GM23338 (cell line): ENCODE measurements around the gene KPNA6.

Experiments used
- CREB1 ChIP-seq: fragments of 250-450 bp; sonication (Bioruptor Pico); IDR thresholded peaks from 2 replicates; pipeline ENCODE4 v1.5.0; 2020; ENCODE audit warnings: low read depth, mild to moderate bottlenecking, moderate library complexity
- EZH2 ChIP-seq: fragments of 200-600 bp; sonication (generic); IDR thresholded peaks from one replicate; pipeline ENCODE4 v1.8.0; 2017; ENCODE audit warnings: antibody characterized with exemption, mild to moderate bottlenecking, low read depth; ENCODE audit not compliant: unreplicated experiment
- EZH2phosphoT487 ChIP-seq: fragments of 200-600 bp; sonication (generic); IDR thresholded peaks from one replicate; pipeline ENCODE4 v1.8.1; 2018; ENCODE audit warnings: antibody characterized with exemption; ENCODE audit not compliant: unreplicated experiment
- JUNB ChIP-seq: IDR thresholded peaks from one replicate; pipeline ENCODE4 v1.6.1; 2016; ENCODE audit warnings: antibody characterized with exemption; ENCODE audit not compliant: unreplicated experiment
- NANOG ChIP-seq: IDR thresholded peaks from 2 replicates; pipeline ENCODE4 v1.6.1; 2016; ENCODE audit warnings: antibody characterized with exemption, borderline replicate concordance
- POLR2AphosphoS5 ChIP-seq: IDR thresholded peaks from 2 replicates; pipeline ENCODE4 v1.6.1; 2016; ENCODE audit warnings: antibody characterized with exemption, low read depth
- STAT1 ChIP-seq: IDR thresholded peaks from one replicate; pipeline ENCODE4 v1.6.1; 2016; ENCODE audit warnings: antibody characterized with exemption; ENCODE audit not compliant: unreplicated experiment
- ZNF114 ChIP-seq: fragments of 250-450 bp; sonication (Bioruptor Pico); IDR thresholded peaks from 2 replicates; pipeline ENCODE4 v1.5.0; 2020; ENCODE audit warnings: mild to moderate bottlenecking, moderate library complexity
- ZNF331 ChIP-seq: fragments of 250-450 bp; sonication (Bioruptor Pico); IDR thresholded peaks from 2 replicates; pipeline ENCODE4 v1.5.0; 2020; ENCODE audit warnings: low read depth, mild to moderate bottlenecking, moderate library complexity
- TF ChIP-seq, protein P1 (sequence below), 2 experiments: fragments of 200-600 bp in 1 of 2; sonication (generic) in 1 of 2; conservative IDR thresholded peaks; 2 replicates each; pipeline versions ENCODE4 v1.5.1 to v1.6.1; 2016 to 2017; ENCODE audit warnings: antibody characterized with exemption in 2 of 2, low read depth in 2 of 2, mild to moderate bottlenecking in 2 of 2, moderate library complexity in 1 of 2
- TF ChIP-seq, protein P2 (sequence below): IDR thresholded peaks from one replicate; pipeline ENCODE4 v1.6.1; 2018; ENCODE audit warnings: antibody characterized with exemption; ENCODE audit not compliant: unreplicated experiment
- TF ChIP-seq, protein P3 (sequence below): fragments of 250-450 bp; sonication (Bioruptor Pico); IDR thresholded peaks from 2 replicates; pipeline ENCODE4 v1.5.0; 2020; ENCODE audit warnings: mild to moderate bottlenecking, moderate library complexity
- TF ChIP-seq, protein P4 (sequence below): IDR thresholded peaks from 2 replicates; pipeline ENCODE4 v1.6.1; 2016; ENCODE audit warnings: antibody characterized with exemption

DNA sequence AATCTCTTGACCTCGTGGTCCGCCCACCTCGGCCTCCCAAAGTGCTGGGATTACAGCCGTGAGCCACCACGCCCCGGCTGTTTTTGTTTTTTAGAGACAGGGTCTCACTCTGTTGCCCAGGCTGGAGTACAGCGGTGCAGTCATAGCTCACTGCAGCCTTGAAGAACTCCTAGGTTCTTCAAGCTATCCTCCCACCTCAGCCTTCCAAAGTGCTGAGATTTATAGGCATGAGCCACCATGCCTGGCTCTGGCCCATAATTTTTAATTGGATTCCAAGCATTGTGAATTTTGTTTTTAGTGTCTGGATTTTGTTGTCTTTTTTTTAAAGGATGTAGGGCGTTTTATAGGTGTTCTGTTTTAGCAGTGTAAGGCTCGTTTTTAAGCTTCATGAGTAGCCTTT lies 43.0 kb downstream of the KPNA6 start:
- TF ChIP-seq, protein P1, sequence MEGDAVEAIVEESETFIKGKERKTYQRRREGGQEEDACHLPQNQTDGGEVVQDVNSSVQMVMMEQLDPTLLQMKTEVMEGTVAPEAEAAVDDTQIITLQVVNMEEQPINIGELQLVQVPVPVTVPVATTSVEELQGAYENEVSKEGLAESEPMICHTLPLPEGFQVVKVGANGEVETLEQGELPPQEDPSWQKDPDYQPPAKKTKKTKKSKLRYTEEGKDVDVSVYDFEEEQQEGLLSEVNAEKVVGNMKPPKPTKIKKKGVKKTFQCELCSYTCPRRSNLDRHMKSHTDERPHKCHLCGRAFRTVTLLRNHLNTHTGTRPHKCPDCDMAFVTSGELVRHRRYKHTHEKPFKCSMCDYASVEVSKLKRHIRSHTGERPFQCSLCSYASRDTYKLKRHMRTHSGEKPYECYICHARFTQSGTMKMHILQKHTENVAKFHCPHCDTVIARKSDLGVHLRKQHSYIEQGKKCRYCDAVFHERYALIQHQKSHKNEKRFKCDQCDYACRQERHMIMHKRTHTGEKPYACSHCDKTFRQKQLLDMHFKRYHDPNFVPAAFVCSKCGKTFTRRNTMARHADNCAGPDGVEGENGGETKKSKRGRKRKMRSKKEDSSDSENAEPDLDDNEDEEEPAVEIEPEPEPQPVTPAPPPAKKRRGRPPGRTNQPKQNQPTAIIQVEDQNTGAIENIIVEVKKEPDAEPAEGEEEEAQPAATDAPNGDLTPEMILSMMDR (conservative IDR thresholded peaks at IDR 0.05; ENCODE audit: low read depth in 2 of 2) = no peak
- TF ChIP-seq JUNB (no peak), POLR2AphosphoS5 (no peak), EZH2phosphoT487 (no peak), EZH2 (no peak), CREB1 (CRISPR knock-in tag) (no peak), ZNF331 (no peak), ZNF114 (CRISPR knock-in tag) (no peak), NANOG (no peak), STAT1 (no peak)
- TF ChIP-seq, protein P2, sequence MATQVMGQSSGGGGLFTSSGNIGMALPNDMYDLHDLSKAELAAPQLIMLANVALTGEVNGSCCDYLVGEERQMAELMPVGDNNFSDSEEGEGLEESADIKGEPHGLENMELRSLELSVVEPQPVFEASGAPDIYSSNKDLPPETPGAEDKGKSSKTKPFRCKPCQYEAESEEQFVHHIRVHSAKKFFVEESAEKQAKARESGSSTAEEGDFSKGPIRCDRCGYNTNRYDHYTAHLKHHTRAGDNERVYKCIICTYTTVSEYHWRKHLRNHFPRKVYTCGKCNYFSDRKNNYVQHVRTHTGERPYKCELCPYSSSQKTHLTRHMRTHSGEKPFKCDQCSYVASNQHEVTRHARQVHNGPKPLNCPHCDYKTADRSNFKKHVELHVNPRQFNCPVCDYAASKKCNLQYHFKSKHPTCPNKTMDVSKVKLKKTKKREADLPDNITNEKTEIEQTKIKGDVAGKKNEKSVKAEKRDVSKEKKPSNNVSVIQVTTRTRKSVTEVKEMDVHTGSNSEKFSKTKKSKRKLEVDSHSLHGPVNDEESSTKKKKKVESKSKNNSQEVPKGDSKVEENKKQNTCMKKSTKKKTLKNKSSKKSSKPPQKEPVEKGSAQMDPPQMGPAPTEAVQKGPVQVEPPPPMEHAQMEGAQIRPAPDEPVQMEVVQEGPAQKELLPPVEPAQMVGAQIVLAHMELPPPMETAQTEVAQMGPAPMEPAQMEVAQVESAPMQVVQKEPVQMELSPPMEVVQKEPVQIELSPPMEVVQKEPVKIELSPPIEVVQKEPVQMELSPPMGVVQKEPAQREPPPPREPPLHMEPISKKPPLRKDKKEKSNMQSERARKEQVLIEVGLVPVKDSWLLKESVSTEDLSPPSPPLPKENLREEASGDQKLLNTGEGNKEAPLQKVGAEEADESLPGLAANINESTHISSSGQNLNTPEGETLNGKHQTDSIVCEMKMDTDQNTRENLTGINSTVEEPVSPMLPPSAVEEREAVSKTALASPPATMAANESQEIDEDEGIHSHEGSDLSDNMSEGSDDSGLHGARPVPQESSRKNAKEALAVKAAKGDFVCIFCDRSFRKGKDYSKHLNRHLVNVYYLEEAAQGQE = no peak
- TF ChIP-seq, protein P3, sequence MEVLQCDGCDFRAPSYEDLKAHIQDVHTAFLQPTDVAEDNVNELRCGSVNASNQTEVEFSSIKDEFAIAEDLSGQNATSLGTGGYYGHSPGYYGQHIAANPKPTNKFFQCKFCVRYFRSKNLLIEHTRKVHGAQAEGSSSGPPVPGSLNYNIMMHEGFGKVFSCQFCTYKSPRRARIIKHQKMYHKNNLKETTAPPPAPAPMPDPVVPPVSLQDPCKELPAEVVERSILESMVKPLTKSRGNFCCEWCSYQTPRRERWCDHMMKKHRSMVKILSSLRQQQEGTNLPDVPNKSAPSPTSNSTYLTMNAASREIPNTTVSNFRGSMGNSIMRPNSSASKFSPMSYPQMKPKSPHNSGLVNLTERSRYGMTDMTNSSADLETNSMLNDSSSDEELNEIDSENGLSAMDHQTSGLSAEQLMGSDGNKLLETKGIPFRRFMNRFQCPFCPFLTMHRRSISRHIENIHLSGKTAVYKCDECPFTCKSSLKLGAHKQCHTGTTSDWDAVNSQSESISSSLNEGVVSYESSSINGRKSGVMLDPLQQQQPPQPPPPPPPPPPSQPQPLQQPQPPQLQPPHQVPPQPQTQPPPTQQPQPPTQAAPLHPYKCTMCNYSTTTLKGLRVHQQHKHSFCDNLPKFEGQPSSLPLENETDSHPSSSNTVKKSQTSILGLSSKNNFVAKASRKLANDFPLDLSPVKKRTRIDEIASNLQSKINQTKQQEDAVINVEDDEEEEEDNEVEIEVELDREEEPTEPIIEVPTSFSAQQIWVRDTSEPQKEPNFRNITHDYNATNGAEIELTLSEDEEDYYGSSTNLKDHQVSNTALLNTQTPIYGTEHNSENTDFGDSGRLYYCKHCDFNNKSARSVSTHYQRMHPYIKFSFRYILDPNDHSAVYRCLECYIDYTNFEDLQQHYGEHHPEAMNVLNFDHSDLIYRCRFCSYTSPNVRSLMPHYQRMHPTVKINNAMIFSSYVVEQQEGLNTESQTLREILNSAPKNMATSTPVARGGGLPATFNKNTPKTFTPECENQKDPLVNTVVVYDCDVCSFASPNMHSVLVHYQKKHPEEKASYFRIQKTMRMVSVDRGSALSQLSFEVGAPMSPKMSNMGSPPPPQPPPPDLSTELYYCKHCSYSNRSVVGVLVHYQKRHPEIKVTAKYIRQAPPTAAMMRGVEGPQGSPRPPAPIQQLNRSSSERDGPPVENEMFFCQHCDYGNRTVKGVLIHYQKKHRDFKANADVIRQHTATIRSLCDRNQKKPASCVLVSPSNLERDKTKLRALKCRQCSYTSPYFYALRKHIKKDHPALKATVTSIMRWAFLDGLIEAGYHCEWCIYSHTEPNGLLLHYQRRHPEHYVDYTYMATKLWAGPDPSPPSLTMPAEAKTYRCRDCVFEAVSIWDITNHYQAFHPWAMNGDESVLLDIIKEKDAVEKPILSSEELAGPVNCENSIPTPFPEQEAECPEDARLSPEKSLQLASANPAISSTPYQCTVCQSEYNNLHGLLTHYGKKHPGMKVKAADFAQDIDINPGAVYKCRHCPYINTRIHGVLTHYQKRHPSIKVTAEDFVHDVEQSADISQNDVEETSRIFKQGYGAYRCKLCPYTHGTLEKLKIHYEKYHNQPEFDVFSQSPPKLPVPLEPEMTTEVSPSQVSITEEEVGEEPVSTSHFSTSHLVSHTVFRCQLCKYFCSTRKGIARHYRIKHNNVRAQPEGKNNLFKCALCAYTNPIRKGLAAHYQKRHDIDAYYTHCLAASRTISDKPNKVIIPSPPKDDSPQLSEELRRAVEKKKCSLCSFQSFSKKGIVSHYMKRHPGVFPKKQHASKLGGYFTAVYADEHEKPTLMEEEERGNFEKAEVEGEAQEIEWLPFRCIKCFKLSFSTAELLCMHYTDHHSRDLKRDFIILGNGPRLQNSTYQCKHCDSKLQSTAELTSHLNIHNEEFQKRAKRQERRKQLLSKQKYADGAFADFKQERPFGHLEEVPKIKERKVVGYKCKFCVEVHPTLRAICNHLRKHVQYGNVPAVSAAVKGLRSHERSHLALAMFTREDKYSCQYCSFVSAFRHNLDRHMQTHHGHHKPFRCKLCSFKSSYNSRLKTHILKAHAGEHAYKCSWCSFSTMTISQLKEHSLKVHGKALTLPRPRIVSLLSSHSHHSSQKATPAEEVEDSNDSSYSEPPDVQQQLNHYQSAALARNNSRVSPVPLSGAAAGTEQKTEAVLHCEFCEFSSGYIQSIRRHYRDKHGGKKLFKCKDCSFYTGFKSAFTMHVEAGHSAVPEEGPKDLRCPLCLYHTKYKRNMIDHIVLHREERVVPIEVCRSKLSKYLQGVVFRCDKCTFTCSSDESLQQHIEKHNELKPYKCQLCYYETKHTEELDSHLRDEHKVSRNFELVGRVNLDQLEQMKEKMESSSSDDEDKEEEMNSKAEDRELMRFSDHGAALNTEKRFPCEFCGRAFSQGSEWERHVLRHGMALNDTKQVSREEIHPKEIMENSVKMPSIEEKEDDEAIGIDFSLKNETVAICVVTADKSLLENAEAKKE (CRISPR knock-in tag) = no peak
- TF ChIP-seq, protein P4, sequence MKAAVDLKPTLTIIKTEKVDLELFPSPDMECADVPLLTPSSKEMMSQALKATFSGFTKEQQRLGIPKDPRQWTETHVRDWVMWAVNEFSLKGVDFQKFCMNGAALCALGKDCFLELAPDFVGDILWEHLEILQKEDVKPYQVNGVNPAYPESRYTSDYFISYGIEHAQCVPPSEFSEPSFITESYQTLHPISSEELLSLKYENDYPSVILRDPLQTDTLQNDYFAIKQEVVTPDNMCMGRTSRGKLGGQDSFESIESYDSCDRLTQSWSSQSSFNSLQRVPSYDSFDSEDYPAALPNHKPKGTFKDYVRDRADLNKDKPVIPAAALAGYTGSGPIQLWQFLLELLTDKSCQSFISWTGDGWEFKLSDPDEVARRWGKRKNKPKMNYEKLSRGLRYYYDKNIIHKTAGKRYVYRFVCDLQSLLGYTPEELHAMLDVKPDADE = no peak
